SHP77 (cell line): ENCODE results near the gene HINT3.
"Not testable (repeated sequence)": the region's sequence is repeated elsewhere in the genome, so short reads cannot be mapped to it uniquely, and the experiment has no call there.

Experiments
- DNase-seq, 2 experiments: peaks; one replicate each; lab custom pipeline; 2025; lab: John Stamatoyannopoulos, UW

The HINT3 gene

DNA sequence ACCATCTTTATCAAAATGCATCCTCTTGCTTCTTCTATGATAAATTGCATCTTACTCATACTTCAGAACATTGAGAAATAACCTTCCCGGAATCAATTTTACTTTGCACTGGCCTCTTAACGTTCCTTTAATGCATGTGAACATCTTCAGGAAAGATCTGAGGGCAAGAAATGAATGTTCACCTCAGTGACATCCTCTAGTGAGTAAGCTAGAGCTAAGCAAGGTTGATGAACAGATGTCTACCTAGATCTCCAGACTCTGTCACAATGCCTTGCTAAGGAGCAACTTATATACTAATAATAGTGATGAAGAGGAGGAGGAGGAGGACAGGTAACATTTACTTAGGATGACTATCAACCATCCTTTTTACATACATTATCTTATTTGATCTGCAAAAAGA lies 16.8 kb upstream of the HINT3 start:
- no peak for DNase-seq

DNA sequence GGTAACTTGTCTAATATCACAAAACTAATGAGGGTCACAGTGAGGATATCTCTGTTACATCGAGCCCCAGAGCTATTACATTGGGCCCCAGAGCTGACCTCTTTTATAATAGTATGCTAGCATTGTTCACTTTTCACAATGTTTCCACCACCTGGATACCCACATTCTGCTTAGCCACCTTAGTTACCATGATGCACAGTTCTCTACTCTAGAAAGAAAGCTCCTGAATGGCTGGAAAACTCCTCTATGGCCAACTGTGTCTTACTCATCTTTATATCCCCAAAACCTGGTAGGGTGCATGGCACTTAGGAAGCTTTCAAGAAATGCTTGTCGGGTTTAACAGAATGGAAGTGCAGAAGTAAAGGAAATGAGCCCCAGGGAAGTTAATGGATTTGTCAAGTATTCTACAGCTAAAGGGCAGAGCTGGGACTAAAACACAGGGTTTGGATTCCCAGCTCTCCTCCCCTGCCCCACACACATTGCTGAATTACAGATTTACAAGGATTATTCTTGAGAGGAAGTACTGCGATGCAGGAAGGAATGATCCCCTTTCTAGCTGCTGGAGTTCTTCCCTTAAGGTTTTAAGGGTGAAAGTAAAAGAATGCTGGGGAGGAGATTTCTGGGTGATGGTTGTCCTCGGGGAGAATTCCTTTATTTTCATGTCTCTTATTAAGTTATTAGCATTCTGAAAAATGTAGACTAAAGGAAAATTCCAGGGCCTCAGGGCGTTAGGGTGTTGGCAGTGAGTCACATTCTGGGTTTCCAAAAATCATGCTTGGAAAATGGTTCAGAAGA lies 16.1 kb upstream of the HINT3 start:
- no peak for DNase-seq

DNA sequence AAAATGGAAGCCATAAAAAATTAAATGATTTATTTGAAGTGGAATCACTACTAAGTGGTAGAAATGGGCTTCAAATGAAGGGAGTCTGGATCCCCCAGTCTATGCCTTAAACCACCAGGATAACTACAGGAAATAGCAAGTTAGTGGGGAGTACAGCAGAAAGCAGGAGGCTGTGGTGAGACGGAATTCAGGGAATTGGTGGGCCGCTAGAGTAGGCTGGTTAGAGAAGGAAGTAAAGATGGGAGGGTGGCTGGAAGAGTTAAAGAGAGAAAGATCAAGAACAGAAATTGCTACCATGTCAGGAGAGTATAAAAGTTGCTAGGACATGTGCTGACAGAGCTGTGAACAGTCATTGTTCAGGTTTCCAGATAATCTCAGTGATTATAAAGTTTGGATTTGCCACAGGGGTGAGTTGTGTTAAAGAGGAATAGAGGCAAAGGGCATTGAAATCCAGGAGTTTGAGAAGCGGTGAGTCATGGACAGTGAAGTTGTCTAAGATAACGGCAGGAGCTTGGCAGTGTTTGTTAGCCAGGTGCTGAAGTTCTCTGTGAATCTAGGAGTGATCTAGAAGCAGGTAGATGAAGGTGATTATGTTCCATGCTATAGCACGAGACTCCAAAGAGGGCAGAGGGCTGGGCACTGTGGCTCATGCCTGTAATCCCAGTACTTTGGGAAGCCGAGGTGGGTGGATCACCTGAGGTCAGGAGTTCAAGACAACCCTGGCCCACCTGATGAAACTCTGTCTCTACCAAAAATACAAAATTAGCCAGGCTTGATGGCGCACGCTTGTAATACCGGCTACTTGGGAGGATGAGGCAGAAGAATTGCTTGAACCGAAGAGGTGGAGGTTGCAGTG lies 13.7 kb upstream of the HINT3 start:
- DNase-seq = no peak

DNA sequence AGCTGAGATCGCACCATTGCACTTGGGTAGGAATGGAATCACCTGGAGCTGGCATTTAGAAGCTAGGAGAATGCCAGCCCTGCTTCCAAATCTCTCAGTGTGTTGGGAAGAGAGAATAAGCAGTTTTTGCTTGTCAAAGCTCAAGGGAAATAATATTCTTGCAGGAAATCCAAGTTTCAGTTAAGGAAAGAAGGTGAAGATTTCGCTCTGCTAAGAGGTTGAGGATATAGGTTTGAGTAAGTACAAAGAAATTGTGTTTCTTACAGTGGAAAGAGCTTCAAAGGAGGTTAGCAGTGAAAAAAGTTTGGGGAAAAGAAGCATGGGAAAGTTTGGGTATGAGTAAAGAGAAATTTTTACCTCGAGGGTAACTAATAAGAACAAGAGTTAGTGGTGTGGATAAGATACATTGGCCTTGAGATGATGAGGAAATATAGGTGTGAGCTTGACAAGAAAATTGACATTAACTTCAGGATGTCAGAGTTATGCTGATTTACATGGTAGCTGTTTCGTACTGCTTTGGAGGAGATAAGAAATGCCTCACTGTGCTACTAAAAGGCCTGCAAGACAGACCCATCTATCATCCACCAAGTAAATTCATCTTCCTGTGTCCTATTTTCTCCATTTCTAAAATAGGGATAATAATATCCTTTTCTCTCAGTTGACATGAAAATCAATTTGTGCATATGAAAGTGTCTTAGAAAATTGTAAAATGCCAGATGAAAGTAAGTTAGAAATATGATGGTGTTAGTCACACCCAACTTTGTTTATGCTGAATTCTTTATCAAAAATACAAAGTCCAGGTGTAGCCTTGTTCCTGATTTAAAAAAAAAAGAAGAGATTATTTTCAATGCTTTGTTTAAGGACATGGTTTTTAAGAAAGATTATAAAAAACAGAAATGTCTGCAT lies 12.8 kb upstream of the HINT3 start:
- no peak for DNase-seq

DNA sequence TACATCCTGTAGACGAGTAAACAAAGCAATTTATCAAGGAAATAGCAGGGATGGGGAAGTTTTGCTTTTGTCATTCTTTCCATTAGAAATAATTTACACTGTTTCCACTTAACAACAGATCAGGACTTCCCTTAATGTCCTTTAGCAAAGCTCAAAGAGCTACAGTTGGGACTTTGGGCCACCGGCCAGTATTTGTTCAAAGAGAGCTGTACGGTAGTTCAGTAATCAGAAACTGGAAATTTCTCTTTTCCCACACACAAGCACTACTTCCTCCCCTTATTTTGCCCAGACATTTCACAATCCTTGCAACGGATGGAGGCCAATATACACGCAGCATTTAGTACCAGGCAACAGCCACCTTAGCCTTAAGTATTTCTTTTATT lies 12.1 kb upstream of the HINT3 start:
- peak in 1 of 2 experiments; percentile 20 for DNase-seq

DNA sequence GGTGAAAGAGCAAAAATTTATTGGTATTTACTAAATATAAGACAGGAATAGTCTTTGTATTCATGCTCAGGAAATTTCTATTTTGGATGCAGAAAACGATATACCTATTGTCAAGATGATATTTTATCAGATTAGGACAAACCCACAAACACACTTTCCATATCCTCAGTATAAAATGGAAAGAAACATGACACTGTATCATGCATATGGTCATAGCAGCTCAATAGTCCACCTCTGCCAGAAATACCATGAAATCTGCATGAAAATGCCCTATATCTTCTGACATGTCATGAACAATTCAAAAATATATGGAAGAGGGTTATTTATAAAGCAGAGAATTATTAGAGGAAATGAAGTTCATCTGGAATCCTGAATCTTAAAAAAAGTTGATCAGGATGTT lies 11.7 kb upstream of the HINT3 start:
- DNase-seq = no peak

DNA sequence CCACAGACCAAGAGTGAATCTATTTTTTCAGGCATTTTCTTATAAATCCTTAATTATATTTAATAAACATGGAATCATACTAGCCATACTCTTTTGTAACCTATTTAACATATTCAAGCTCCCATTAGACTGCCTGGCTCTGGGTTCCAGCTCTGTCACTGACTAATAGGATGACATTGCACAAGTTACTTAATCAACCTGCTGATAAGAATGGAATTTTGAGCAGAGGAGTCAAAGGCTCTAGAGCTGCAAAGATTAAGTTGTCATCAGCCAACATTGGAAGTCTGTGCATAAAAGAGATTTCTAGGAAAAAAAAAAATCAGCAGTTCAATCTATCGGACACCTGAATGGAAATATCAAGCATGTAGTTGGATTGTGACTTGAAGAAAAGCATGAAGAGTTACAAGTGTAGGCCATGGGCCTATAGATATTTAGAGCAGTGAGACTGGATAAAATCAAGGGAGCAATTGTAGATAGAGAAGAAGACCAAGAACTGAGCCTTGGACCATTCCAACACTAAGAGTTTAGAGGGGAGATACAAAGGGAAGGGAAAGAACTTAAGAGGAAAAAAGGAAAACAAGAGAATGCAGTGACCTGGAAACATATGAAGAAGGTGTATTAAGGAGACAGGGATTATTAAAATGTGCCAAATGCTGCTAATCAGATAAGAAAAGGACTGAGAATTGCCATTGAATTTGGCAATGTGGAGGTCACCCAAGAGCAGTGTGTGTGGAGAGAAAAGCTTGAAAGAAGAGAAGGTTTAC lies 11.0 kb upstream of the HINT3 start:
- DNase-seq = no peak

DNA sequence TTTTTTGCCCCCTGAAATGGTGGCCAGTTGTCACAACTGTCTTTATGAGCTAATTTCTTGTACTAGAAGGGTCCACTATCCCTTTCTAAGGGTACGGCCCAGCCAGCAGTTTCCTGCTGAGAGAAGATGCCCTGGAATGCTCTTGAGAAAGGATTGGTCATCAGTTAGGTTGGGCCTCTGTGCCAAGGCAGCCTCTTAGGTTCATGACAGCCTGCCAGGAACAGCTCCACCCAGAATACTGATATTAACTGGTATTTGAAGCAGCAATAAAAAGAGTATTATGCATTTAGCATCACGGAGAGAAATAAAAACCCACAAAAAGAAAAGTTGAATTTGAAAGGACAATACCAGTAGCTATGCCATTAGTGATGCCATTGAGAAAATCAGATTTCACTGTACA lies 9.0 kb upstream of the HINT3 start:
- DNase-seq = no peak

DNA sequence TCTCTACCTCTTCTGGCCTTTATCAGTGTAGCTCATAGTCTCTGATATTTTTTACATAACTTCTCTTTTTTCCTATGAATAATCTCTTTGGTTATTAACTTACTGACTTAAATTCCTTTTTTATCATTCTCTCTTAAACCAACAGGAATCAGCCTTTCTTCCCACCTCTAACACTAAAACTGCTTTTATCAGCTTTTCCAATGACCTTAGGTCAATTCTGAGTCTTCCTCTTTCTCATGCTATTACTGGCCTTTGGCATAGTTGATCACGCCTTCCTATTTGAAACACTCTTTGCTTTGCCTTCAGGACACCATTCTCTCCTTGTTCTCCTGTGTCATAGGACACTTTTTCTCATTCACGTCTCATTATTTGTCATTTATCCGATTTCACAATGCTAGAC lies 8.1 kb upstream of the HINT3 start:
- no peak for DNase-seq

DNA sequence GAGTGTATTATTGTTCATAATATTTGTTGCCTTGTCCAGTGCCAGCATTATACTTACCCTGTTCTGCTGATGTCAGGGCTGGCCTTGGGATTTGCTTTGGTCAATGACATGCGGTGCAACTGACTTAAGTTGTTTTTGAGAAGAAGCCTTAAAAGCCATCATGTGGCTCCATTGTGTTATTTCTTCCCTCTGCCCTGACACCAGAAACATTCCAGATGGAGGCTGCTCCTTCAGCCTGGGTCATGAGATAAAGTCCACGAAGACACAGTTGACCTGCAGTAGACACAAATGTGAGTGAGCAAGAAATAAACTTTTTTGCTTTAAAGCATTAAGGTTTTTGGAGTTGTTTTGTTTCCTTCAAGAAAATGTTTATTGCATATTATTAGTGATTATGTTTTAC lies 7.5 kb upstream of the HINT3 start:
- DNase-seq = no peak

DNA sequence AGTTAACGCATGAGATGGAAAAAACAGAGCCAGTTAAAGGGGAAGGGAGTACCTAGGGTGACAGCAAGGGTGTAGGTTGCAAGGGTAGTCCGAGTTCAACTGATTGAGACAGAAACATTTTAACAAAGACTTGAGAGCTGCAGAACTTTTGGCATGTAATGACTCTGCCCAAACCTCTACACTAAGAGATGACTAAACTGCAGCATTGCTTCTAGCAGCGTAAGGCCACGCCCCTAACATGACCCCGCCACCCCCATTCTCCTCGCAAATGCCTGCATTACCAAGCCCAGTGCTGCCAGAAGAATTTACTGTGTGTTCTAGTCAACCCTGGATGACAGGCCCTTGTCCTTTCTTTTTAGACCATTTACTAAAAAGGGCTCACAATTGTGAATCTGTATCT lies 6.3 kb upstream of the HINT3 start:
- no peak for DNase-seq

DNA sequence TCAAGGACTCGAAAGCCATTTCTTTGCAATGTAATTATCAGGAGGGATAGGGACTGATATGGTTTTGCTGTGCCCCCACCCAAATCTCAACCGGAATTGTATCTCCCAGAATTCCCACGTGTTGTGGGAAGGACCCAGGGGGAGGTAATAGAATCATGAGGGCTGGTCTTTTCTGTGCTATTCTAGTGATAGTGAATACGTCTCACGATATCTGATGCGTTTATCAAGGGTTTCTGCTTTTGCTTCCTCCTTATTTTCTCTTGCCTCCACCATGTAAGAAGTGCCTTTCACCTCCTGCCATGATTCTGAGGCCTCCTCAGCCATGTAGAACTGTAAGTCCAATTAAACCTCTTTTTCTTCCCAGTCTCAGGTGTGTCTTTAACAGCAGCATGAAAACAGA lies 5.9 kb upstream of the HINT3 start:
- DNase-seq = not testable (repeated sequence)

DNA sequence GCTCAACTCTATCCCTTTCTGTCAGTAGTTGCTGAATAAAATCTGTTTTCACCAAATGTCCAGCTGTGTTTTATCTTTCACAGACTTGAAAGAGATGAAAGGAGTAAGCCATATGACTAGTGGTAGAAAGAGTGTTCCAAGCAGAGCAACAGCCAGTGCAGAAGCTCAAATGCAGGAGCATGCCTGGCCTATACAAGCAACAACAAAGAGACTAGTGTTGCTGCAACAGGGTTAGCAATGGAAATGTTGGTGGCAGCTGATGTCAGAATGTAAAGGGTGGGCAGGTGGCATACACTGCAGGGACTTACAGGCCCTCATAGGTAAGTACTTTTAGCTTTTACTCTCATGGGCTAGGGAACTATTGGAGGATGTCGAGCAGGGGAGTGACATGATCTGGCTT lies 5.2 kb upstream of the HINT3 start:
- DNase-seq = no peak

DNA sequence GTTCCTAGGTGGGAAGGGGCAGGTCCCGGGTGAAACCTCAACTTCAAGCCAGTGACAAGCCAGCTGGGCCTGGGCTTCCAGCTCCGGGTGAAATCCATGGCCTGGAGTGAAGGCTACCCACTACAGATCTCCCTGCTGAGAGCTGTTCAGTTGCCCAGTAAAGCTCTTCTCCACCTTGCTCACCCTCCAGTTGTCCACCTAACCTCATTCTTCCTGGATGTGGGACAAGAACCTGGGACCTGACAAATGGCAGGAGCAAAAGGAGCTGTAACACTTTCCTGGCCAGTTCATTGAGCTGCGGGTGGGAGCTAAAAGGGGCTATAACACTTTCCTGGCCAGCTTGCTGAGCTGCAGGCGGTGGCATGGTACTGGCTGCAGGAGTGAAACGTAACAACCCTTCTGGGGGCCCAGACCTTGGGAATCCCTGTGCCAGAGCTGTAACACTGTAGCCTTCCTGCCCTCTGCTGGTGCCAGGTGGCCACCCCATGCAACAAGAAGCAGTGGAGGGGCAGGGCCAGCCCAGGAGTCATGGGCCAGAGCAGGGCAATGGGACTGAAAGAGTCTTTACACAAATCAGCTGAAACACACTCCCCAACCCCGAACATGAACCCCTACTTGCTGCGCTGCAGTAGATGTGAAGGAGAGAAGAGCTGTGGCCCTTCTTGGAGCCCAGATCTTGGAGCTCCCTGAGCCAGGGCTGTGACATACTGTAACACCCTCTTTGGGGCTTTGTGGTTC lies 3.6 kb upstream of the HINT3 start:
- DNase-seq = peak; percentile 65 to 68

DNA sequence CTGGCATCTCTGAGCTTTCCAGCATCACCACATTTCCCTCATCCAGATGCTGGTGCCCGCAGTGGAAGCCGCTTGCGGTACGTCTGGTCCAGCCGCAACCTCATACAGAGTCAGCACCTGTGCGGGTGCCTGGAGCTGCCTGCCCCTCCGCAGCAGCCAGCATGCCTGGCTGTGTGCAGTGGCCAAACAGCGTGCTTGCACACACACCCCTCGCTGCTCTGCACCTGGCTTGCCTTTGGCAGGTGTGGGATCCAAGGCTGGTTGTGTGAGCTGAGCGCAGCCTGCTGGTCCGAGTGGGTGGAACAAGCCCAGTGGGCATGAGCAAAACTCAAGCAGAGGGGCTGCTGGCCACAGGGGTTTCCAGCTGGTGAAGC lies 3.1 kb upstream of the HINT3 start:
- DNase-seq = peak; percentile 85 to 92

DNA sequence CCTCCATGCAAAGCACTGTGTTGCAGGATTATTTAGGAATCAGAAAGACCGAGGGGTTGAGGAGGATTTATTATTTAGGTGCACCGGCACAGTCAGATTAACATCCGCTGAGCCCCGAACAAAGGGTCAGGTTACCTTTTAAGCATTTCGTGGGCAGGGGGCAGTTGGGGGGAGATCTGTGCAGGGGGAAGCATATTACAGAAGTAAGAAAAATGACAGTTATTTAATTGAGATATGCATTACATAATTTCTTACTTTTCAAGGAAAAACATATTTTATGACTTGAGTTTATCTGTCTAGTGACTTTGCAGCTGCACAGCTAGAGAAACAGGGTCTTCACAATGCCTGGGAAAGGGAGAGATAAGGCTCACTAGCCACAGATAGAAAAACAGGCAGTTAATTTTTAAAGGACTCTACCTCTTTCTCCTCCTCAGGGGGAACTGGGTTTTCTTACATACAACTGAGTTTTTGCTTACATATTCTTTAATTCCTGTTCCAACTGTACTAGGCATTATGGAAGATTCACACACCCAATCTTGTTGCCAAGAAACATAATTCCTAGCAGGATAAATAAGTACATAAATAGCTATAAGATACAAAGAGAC lies 1.7 kb upstream of the HINT3 start:
- no peak for DNase-seq

DNA sequence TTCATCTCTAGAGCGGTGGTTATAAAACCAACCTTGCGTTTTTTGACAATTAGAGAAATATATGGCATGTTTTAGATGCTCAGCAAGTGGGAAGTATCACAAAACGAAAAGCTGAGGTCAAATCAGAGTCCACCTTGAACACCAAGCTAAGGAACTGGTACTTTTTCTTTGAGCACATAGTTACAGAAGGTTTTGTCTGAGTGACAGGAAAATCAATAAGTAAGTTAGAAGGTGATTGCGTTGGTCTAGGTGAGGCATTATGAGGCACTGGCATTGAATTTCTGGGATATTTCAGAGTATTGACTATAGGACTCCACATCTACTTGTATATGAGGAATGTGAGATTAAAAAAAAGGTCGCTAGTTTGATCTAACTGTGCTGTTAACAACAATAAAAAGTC lies 597 bp upstream of the HINT3 start:
- DNase-seq = no peak

DNA sequence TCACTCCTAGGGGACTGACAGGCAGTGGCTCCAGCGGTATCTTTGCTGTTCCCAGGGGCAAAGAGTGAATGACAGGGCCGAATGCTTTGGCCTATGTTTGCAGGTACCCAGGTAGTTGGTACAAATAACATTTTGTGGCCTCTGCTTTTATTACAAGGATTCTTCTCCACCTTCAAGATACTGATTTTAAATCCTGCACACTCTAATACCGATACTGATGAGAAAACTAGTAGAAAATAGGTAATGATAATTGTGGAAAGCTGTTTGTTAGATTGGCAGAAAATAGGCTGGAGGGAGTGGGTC lies 772 bp downstream of the HINT3 start:
- no peak for DNase-seq

DNA sequence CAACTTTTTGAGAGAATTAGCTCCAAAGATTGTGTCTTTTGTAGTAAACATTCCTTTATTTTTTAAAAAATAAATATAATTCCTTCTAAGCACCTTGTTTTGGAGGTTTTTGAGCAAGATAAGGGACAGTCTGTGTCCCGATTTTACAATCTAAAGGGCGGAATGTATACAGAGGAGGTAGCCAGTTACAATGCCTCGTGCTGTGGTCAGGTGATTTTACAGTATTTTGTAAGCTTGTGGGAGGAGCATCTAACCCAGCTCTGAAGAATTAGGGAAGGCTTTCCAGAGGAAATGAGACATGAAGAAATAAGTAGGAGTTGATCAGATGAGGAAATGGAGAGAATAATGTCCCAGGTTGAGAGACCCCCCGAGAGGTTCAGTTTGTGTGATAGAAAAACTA lies 1.3 kb downstream of the HINT3 start:
- peak in 1 of 2 experiments; percentile 11 for DNase-seq

DNA sequence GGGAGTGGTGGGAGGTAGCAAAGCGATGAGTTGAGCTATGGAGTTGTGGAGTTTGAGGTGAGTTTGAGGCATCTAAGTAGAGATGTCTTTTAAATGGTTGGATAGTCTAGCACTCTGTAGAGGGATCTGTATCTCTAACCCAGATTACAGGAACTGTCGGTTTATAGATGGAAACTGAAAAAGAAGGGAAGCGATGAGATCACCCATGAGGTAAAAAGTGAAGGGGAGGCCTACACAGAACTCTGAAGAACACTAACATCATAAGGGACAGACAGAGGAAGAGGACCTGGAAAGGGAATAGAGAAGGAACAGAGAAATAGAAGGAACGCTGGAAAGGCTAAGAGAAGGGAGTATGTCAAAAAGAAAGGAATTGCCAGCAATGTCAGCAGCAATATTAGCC lies 2.5 kb downstream of the HINT3 start:
- no peak for DNase-seq

DNA sequence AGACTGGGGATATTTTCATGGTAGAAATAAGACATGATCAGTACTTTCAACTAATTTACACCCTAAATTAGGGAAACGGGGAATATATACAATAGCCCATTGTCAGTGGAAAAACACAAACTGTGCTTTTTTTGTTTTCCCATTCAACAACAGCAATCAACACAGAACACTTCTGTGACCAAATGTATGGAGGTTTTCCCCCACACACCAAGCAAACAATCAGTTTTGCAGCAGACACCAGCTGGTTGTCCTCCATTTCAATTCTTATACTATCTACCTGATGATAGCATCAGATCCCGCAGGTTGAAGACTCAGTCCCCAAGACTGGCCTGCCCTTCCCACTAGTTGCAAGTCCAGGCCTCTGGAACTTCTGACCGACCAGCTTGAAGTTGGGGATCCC lies 4.5 kb downstream of the HINT3 start:
- DNase-seq = no peak
